RPMI8226 (cell line): Measurements from ENCODE around the gene EPN2.

Experiments
- DNase-seq: peaks from one replicate; pipeline ENCODE4 v3.0.0-alpha.2; 2015

EPN2 gene

GRCh38 chr17:19242323-19242722 is 5.2 kb downstream of the EPN2 start:
- no peak for DNase-seq

GRCh38 chr17:19242926-19243325 is 5.8 kb downstream of the EPN2 start:
- DNase-seq, result no peak

GRCh38 chr17:19243838-19244237 is 6.7 kb downstream of the EPN2 start:
- no peak for DNase-seq

- no peak for DNase-seq
Measured at GRCh38 chr17:19244357-19244756, 7.2 kb downstream of the EPN2 start.

- DNase-seq, result peak; percentile 84
Measured at GRCh38 chr17:19244781-19245180, 7.6 kb downstream of the EPN2 start.

GRCh38 chr17:19247473-19247872 is 10.3 kb downstream of the EPN2 start:
- no peak for DNase-seq

GRCh38 chr17:19248151-19248927 is 11.2 kb downstream of the EPN2 start:
- DNase-seq, result no peak

GRCh38 chr17:19248928-19249574 is 11.9 kb downstream of the EPN2 start:
- no peak for DNase-seq

GRCh38 chr17:19249681-19250080 is 12.5 kb downstream of the EPN2 start:
- no peak for DNase-seq

GRCh38 chr17:19250421-19251173 is 13.4 kb downstream of the EPN2 start:
- no peak for DNase-seq

- DNase-seq, result no peak
Measured at GRCh38 chr17:19253112-19253511, 15.9 kb downstream of the EPN2 start.

GRCh38 chr17:19254651-19255050 is 17.5 kb downstream of the EPN2 start:
- no peak for DNase-seq

GRCh38 chr17:19255279-19255678 is 18.1 kb downstream of the EPN2 start:
- no peak for DNase-seq

- DNase-seq, result no peak
Measured at GRCh38 chr17:19258371-19258770, 21.2 kb downstream of the EPN2 start.

GRCh38 chr17:19260958-19261357 is 23.8 kb downstream of the EPN2 start:
- peak; percentile 33 for DNase-seq

GRCh38 chr17:19261426-19261825 is 24.3 kb downstream of the EPN2 start:
- no peak for DNase-seq

GRCh38 chr17:19262650-19263631 is 25.8 kb downstream of the EPN2 start:
- DNase-seq, result no peak

- no peak for DNase-seq
Measured at GRCh38 chr17:19263641-19264051, 26.5 kb downstream of the EPN2 start.

GRCh38 chr17:19264268-19264667 is 27.1 kb downstream of the EPN2 start:
- no peak for DNase-seq

GRCh38 chr17:19264681-19265080 is 27.5 kb downstream of the EPN2 start:
- no peak for DNase-seq

- DNase-seq, result no peak
Measured at GRCh38 chr17:19265755-19266154, 28.6 kb downstream of the EPN2 start.

- DNase-seq, result no peak
Measured at GRCh38 chr17:19268611-19269010, 31.4 kb downstream of the EPN2 start.

GRCh38 chr17:19269106-19269505 is 31.9 kb downstream of the EPN2 start:
- DNase-seq, result peak; percentile 7
